Superior temporal gyrus (tissue), 1 donor: Measurements from ENCODE around the gene MED9.

Experiments
- DNase-seq: peaks from one replicate; pipeline ENCODE4 v3.0.0-alpha.2; 2016; ENCODE audit errors: extremely low spot score

The MED9 gene

DNA sequence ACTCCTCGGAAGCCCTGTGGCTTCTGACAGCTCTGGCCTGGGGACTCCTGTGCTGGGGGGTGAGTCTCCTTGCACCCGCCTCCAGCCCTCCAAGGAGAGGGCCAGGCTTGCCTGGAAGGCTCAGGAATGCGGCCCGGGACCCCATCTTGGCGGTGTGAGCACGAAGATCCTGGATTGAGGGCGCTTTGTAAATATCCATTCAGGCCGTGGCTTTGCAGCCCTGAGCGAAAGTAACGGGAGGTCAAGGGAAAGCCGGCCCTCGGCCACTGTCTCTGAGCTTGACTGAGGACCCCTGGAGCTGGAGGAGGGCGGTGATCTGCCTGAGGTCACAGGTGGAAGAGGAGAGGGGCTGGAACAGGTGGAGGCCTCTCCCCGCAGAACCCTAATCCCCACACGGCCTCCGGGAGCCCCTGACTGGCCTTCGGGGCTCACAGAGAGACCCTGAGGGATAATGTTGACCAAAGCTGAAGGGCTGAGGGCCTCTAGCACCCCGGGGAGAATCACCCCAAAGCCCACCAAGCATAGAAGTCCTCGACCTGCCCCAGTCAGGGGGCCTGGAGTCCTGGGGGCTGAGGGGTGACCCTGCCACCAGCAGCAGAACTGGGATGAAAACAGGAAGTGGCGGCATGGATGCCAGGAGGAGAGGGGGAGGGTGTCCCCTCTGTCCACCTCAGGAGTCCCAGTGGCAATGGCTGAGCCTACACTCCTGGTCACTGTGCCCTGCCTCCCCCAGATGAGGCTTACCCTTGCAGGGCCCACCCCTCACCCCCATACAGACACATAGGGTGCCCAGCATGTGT, 27.7 kb downstream of the MED9 start:
- DNase-seq, result no peak

DNA sequence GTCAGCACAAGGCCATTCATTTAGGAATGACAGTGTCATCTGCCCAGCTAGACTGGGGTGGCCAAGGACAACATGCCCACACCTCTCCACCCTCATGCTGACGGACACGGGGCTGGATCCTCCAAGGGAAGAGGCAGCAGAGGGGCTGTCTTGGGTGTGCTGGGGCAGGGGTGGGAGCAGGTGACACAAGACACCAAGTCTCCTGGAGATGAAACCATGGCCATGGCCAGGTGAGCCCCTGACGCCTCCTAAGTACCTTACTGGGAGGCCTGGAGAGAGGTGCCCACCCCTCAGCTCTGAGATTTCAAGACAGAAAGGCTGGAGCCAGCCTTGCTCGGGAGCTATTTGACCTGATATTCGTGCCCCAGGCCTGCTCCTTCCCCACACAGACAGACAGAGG, 28.4 kb downstream of the MED9 start:
- DNase-seq, result no peak

DNA sequence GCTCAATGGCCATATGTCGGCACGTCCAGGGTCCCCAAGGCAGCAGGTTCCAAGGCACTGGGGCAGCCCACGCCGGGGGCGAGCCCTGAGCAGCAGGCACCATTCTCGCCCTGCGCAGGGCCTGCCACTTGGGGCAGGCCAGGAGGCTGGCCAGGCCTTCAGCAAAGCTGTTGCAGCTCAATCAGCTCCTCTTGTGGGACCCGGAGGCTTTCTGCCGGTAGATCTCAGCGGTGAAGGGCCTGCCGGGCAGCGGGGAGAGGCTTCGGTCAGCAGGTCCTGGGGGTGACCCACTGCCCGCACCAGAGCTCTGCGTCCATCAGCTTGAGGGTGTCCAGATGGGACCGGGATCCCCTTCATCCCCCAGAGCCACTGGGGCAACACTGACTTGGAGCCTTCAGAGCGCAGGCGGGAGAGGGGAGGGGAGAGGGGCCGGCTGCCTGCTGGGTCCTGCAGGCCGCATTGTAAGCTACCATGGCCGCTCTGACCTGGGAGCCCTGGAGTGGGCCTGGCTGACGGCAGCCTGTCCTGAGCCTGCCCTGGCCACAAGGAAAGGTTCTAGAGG, 28.9 kb downstream of the MED9 start:
- no peak for DNase-seq

DNA sequence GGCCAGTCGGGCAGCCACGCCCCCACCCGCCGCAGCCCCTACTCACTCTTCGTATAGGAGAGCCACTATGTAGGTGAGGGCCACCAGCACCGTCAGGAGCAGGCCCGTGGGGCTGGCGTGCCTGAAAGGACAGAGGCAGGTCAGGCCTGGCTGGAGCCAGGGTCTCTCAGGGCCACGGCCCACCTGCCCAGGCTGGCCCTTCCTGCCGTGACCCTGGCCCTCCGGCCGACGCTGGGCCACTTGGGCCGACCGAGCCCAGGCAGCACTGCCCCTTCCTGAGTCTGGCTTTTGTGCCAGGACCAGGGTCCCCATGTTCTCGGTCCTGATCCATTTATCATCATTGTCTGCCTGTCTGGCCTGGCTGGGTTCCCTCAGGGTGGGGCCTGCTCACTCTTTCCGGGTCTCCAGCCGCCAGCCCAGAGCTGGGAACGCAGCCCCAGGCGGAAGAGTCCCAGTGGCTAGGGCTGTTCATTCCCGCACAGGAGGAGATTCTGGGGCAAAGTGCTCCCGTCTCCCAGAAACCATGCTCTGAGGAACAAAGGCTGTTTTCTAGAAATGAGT, 29.5 kb downstream of the MED9 start:
- DNase-seq, result no peak

DNA sequence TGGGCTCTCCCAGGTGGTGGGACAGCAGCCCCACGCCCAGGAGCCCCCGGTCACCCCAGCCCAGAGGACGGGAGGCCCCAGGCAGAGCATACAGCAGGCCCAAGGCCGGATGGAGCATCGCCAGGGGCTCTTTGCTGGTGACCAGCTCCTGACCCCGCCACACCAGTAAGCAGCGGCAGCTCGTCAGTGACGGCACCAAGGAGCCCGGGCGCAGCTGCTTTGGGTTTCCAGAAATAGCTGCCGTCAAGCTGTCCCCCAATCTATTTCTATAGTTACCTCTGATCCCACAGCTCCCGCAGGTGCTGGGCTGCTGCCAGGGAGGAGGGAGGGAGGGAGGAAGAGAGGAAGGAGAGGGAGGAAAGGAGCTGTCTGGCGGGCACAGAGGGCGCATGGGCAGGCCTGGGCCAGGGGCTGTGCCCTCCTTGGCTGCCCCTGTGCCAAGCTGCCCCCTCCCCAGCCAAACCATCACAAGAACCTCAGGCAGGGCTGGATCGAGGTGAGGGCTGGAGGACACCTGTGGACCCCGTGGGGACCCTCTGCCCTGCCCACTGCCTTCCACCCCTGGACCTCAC, 30.2 kb downstream of the MED9 start:
- DNase-seq, result no peak

- DNase-seq, result no peak
Measured at GRCh38 chr17:17507465-17508011, 30.7 kb downstream of the MED9 start.

DNA sequence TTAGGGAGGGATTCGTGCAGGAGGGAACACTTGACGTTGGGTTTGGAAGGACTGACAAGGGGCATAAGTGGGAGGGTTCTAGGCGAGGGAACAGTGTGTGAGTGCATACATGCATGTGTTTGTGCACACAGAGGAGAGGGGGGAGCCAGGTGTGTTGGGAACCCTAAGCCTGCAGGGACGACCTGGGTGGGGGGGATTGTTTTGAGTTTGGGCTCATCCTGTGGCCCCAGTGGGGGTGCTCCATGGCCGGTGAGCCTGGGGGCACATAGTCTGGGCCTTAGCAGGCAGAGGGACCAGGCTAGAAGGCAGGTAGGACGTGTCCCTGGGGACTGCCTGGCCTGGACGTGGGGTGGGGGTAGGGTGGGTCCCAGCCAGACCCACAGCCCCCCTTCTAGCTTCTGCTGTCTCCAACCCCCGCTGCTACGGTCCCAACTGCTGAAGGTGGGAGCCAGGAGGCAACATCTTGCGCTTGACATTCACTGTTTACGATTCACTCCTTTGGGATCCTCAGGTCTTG, 31.3 kb downstream of the MED9 start:
- DNase-seq, result no peak

DNA sequence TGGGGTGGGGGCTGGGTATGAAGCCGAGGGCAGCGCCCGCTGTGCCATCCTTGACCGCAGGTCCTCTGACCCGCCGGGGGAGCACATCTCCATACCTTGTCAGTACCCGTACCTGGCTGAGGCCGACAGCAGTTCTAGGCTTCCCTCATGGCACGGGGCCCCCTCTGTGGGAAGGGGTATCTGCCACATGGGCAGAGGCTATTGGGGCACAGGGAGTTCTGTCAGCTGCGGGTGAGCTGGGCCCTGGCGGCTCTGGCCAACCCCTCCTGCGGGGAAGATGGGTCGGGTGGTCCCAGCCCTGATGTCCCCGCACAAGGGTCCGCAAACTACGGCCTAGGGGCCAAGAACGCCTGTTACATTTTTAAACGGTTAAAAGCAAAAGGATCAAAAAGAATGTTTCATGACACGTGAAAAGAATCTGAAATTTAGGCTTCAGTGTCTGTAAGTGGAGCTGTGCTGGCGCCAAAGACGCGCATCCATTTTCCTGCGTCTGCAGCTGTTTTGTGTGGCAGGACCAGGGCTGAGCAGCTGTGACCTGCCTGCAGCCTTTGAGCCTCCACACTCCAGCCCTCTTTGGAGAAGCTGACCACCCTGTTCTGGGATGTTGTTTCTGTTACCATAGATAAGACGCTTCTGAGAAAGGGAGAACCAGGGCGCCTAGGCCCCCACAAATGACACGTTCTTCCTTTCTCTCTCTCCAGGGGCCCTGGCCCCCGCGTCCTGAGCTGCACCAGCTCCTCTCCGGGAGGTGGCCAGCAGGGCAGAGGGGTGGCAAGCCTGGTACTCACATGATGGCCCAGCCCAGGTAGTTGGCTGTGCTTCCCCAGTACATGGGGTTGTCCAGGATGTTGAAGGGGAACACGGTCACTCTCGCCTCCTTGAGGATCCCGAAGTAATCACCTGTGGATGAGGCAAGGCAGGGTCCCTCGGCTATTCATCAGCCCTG, 32.1 kb downstream of the MED9 start:
- no peak for DNase-seq

DNA sequence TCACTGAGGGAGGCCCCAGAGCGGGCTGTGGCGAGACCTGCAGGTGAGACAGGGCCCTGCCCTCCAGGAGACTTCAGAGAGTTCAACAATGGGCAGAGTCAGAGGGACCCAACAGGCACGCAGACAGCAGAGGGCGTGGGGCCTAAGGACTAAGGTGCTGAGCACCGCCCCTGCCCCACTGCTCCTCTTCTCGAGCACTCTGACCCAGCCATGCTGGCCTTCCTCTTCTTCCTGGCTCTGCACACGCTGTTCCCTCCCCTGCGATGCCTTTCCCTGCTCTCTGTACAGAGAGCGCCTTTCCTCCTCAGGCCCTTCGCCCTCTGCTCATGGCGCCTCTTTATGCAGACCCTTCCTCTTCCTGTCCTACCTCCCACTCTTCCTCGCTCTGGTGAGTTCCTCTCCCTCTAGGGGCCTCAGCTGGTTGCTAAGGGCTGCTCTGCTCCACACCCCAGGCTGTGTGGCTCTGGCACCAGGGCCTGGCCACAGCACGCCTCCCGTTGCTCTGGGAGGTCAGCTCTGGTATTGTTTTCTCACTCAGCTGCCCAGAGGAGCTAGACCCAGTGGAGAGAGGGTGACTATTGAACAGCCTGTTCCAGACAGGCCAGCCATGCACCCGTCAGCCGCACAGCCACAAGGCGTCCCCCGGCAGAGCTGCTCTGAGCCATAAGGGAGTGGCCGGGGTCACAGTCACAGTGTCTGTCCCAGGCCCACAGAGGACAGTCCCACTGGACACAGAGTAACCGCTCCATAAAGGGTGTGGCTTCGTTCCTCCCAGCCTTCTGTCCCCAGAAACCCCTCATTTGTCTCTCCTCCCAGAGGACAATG, 33.0 kb downstream of the MED9 start:
- no peak for DNase-seq

GRCh38 chr17:17510456-17511292, 33.9 kb downstream of the MED9 start:
- no peak for DNase-seq

GRCh38 chr17:17511293-17511741, 34.5 kb downstream of the MED9 start:
- DNase-seq, result no peak

DNA sequence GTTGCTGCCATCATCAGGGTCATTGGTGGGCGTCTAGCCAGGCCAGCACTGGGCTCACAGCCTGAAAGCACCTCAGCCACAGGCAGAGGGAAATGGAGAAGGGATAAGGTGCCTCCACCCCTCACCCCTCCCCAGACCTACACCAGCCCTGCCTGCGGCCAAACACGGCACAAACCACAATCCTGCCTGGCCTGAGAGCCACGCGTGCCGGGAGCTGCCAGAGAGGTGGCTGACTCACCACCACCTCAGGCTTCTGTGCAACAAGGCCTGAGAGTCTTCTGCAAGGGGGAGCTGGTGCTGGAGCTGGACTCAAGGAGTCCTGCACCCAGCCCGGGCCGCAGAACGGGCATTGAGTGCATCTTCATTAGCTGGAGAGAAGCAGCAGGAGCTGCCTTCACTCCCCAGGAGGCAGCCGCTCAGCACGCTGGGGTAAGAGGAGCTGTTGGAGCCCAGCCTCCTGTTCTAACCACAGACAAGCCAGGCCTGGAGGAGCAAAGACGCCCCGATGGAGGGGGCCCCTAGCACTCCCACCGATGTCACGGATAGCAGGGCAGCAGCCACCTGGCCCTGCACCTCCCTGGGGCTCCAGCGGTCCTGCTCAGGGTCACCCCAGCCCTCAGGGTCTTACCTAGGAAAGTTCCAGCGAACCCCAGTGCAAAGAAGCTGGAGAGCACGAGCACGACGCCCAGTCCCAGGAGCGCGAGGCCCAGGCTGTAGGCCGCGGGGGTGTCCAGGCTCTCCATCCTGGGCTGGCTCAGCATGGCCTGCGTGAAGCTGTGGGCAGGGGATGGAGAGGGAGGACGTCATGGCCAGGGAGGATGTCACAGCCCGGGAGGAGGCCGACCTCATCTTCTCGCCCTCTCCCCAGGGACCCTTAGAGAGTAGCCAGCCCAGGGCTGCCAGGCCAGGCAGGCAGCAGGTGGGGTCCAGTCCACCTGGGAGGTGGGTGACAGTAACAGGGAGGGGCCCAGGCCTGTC, 35.4 kb downstream of the MED9 start:
- DNase-seq, result no peak

DNA sequence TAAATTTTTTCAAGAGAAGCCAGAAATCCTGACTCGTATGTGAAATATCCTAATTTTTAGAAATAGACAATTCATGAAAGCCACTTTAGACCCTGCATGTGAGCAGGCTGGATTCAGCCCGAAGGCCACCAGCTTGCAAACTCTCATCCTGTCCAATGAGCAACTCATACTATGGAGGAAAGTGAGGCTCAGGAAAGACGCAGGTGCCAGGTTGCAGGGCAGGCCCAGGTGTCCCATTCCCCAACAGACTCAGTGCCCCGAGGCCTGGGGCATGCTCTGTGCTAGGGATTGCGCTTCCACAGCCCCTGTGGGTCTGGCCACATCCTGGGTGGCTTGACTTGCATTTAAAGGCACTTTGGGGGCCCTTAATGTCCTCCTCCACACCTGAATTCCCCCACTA, 36.1 kb downstream of the MED9 start:
- DNase-seq, result no peak

- DNase-seq, result no peak
Measured at GRCh38 chr17:17513626-17514025, 36.8 kb downstream of the MED9 start.

DNA sequence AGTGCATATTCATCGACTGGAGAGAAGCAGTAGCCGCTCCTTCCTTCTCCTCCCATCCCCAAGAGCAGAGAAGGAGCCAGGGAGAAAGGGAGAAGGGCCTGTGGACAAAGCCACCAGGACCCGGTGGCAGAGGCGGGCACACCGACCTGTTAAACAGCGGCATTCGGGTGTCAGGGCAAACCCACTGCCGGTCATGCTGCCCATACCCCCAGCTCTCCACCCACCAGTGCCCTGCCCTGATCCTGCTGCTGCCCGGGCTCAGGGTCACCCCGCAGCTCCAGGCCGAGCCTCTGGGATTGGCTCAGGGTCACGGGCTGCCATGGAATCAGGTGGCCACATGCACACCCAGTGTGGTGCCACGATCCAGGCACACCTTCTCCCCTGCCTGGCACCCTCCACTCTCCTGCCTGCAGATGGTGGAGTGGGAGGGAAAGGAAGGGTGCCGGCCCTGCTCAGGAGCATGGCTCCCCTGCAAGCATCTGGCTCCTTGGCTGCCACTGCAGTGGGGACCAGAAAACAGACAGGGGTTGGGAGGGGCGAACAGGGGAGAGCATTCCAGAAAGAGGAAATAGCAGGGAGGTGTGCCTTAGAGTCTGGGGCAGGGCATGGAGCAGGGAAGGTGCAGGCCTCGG, 37.7 kb downstream of the MED9 start:
- no peak for DNase-seq

DNA sequence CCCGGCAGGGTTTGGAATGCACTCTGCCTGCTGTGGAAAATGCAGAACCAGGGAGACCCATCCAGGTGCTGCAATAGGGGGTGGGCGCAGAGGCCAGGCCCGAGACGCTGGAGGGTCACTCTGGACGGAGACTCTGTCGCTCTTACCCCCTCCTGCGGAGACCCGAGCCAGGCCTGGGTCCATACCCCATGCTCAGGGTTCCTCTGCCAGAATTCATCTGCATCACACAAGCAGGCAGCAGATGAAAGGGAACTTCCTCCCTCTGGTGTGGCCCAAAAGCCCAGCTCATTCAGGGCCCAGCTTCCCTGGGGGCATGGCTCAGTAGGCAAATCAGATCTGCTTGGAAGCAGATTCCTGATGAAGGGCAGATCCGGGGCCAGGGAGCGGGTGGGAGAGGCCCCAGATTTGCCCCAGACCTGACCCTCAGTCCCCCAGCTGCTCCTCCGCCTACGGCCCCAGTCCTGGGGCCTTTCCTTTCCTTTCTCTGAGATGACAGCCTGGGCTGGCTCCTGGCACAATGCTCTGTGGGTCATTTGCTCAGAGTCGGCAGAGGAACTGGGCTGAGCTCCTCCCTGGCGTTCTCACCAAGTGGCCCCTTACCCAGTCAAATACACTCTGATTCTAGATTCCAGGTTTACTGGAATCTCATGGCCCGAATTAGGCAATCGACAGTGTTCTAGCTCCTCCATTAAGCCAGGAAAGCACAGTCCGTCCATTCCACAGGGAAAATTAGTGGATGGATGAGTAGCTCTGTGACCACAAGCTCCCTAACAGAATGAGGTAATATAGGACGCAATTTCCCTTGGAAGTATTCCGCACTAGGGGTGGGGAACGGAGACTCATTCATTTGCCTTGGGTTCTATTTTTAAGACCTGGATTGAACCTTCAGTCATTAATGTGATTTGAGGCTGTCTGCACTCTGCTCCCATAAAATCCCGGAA, 38.5 kb downstream of the MED9 start:
- no peak for DNase-seq
